GM19395 (cell line): ENCODE data around the gene PTPN6.

Experiments used
- ATAC-seq: cut with Tn5 transposase; IDR thresholded peaks from one replicate; pipeline ENCODE4 v1.9.1; 2021; ENCODE audit warnings: mild to moderate bottlenecking, moderate library complexity; ENCODE audit not compliant: unreplicated experiment

The PTPN6 gene

GRCh38 chr12:6954316-6955107 lies 3.4 kb downstream of the PTPN6 start:
- no peak for ATAC-seq

- no peak for ATAC-seq
These were observed 4.2 kb downstream of the PTPN6 start for GRCh38 chr12:6955108-6956020.

- no peak for ATAC-seq
These were observed 5.0 kb downstream of the PTPN6 start for GRCh38 chr12:6956021-6956727.

GRCh38 chr12:6957151-6957701 lies 6.1 kb downstream of the PTPN6 start:
- ATAC-seq = no peak

GRCh38 chr12:6957741-6958608 lies 6.8 kb downstream of the PTPN6 start:
- no peak for ATAC-seq

- ATAC-seq = no peak
These were observed 7.5 kb downstream of the PTPN6 start for GRCh38 chr12:6958609-6959057.

GRCh38 chr12:6959058-6959804 lies 8.1 kb downstream of the PTPN6 start:
- peak; percentile 55 for ATAC-seq

- no peak for ATAC-seq
These were observed 8.8 kb downstream of the PTPN6 start for GRCh38 chr12:6959805-6960592.

GRCh38 chr12:6960593-6961277 lies 9.6 kb downstream of the PTPN6 start:
- no peak for ATAC-seq

GRCh38 chr12:6961278-6961694 lies 10.1 kb downstream of the PTPN6 start:
- no peak for ATAC-seq

GRCh38 chr12:6961695-6962284 lies 10.6 kb downstream of the PTPN6 start:
- no peak for ATAC-seq

GRCh38 chr12:6962285-6963015 lies 11.3 kb downstream of the PTPN6 start:
- no peak for ATAC-seq

GRCh38 chr12:6963016-6963731 lies 12.0 kb downstream of the PTPN6 start:
- ATAC-seq = no peak

- ATAC-seq = no peak
These were observed 12.7 kb downstream of the PTPN6 start for GRCh38 chr12:6963791-6964413.

- ATAC-seq = no peak
These were observed 13.5 kb downstream of the PTPN6 start for GRCh38 chr12:6964605-6965025.
